ENCODE measurements around the gene NKX6-1.

Gene NKX6-1

GRCh38 chr4:84472154-84472553, 26.9 kb downstream of the NKX6-1 start:
- no peak for DNase-seq

- no peak for DNase-seq
These were observed 28.8 kb downstream of the NKX6-1 start for GRCh38 chr4:84470204-84470785.

GRCh38 chr4:84467601-84468000, 31.5 kb downstream of the NKX6-1 start:
- no peak for DNase-seq

GRCh38 chr4:84459783-84460182, 39.3 kb downstream of the NKX6-1 start:
- DNase-seq: no peak

GRCh38 chr4:84456157-84456556, 42.9 kb downstream of the NKX6-1 start:
- no peak for DNase-seq

GRCh38 chr4:84455697-84456096, 43.4 kb downstream of the NKX6-1 start:
- DNase-seq: no peak

- no peak for DNase-seq
These were observed 47.5 kb downstream of the NKX6-1 start for GRCh38 chr4:84451546-84451945.

- no peak for DNase-seq
These were observed 55.6 kb downstream of the NKX6-1 start for GRCh38 chr4:84443523-84443922.

GRCh38 chr4:84442778-84443177, 56.3 kb downstream of the NKX6-1 start:
- DNase-seq: no peak

Measured in activated CD8-positive, alpha-beta memory T cell treated with anti-CD3 and anti-CD28 coated beads, Interleukin-2, amount 50 U/mL, for 48 hours (primary cell).